Caki2 (cell line): Measurements from ENCODE around the gene MUSTN1. TPM values are rescaled to one million over a fixed set of nuclear protein-coding genes. Genes with fewer than 3 reads are reported as not detected.

Source experiments
- DNase-seq: peaks from one replicate; pipeline ENCODE4 v3.0.0-alpha.2; 2015; ENCODE audit warnings: low read depth
- in situ Hi-C: cut with HindIII; loops from 2 replicates; pipeline ENCODE4 v1.10.0; 2016; ENCODE audit warnings: low sequenced_read_pairs, low pct_unique_long_range_greater_than_20kb, mixed read lengths
- total RNA-seq: library from RNA; depleted of rRNA; stranded (reverse); fragments of >200 nt; shearing (Covaris generic); gene quantifications from 2 replicates; pipeline ENCODE4 v1.2.3, GENCODE V29; 2014; ENCODE audit warnings: low replicate concordance

The MUSTN1 gene
- total RNA-seq, 1 experiment from 2014 or later = not detected

DNA sequence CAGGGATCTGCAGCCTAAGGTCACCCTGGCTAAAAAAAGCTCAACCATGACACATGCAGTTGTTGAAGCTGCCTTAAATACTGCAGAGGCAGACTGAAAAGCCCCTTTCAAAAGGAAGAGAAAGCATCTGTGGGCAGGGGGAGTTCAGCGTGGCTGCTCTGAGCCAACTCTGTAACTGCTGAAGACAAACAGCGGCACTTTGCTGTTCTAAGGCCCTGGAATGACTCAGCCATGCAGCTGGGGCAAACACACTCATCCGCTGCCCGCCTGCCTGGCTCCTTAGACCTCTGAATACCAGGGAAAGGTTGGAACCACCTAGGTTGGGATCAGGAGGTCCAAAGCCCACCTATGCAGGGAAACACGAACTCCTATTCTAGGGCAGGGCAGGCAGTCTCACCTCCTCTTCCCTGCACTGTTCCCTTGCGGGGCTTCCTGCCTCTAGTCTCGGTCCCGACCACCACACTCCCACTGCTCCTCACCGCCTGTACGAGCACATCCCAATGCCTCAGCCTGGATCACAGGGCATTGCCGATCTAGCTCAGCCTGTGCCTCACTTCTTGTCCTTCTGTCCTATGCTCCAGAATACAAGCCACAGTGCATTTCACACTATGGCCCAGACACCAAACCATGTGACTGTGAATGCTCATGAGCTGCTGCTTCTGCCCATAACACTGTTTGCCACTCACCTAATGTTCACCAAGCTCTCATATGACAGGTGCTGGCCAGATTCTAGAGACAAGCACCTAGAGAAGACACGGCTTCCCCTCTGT lies 6.6 kb upstream of the MUSTN1 start:
- in situ Hi-C loops = no loop called here

GRCh38 chr3:52839892-52840545 lies 5.2 kb upstream of the MUSTN1 start:
- no peak for DNase-seq
- in situ Hi-C loops = no loop called here

More for the DNA sequence above, 6.6 kb upstream of the MUSTN1 start:
- DNase-seq = no peak

DNA sequence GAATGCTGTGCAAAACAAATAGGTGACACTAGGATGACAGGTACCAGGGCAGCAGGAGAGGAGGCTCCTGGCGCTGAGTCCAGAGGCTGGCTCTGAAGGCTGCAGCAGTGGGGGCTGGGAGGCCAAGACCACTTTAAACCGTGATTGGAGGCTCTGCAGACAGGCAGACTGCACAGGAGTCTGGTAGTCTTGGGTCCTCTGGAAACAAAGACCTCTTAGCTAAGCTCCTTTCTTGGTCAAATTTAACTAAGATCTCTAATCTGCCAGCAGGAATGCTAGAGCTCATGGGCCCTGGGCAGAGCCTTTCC lies 4.4 kb upstream of the MUSTN1 start:
- in situ Hi-C loops = no loop called here
- DNase-seq = no peak

DNA sequence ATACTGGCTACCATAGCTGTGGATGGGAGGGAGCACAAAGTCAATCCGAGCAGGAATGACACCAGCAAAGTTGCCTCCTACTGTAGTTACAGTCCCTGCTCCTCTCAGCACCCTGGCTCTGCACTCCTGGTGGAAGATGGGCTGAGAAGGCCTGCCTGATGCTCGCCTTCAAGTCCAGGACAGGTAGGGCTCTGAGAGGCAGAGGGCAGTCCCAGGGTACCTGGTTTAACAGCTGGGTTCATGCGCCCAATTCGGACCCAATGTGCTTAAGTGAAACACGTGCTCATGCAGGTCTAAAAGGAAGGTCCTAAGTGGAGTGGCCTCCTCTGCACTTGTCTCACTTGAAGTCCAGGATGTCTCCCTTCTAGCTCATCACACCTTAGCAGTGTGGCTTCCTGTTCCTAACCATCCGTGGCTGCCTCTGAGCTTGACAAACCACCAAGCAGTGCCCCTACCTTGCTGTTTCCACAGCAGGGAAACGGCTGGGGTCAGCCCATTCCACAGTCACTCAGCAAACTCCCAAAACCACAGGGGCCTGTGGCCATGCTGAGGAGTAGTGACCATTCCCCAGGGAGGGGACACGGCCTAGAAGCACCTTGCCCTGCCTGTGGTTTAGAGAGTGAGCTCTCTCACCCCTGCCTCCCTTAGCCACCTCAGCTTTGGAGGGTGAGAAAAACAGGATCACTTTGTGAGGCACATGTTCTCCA lies 3.9 kb upstream of the MUSTN1 start:
- DNase-seq = no peak
- in situ Hi-C loops = no loop called here

GRCh38 chr3:52836986-52837385 lies 2.2 kb upstream of the MUSTN1 start:
- in situ Hi-C loops = no loop called here
- DNase-seq = no peak

DNA sequence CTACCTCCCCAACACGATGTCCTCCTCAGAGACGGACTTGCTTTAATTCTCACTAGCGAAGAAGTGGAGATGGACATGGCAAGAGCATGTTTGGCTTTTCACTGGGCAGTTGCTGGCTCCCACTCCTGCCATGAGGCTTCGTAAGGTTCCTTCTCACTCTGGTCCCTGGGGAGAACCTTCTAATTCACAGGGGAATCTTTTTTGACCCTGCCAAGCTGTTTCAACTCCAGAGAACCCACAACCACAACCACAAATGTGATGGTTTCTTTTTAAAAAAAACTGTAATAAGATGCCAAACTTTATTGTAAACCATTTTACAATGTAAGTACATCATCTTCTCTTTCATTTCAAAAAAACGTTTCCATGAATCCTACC lies 1.6 kb upstream of the MUSTN1 start:
- DNase-seq = no peak
- in situ Hi-C loops = no loop called here

GRCh38 chr3:52835766-52836470 lies 1.1 kb upstream of the MUSTN1 start:
- no peak for DNase-seq
- in situ Hi-C loops = no loop called here

DNA sequence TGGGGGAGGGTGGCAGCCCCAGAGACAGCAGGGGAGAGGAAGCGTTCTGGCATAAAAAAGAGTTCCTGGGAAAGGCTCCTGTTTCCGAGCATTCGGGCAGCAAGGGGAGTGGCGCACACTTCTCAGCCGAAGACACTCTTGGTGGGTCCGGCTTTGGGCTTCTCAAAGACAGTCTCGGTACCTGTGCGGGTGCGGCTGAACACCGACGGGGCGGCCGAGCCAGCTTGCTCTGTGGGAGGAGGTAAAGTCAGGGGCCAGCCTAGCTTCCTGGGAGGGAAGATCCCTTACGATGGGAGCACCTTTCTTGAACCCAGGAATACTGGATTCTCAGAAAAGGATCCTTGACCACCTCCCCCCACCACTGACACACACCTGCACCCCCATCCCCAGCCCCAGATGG lies 1.6 kb downstream of the MUSTN1 start:
- in situ Hi-C loops = no loop called here
- no peak for DNase-seq

DNA sequence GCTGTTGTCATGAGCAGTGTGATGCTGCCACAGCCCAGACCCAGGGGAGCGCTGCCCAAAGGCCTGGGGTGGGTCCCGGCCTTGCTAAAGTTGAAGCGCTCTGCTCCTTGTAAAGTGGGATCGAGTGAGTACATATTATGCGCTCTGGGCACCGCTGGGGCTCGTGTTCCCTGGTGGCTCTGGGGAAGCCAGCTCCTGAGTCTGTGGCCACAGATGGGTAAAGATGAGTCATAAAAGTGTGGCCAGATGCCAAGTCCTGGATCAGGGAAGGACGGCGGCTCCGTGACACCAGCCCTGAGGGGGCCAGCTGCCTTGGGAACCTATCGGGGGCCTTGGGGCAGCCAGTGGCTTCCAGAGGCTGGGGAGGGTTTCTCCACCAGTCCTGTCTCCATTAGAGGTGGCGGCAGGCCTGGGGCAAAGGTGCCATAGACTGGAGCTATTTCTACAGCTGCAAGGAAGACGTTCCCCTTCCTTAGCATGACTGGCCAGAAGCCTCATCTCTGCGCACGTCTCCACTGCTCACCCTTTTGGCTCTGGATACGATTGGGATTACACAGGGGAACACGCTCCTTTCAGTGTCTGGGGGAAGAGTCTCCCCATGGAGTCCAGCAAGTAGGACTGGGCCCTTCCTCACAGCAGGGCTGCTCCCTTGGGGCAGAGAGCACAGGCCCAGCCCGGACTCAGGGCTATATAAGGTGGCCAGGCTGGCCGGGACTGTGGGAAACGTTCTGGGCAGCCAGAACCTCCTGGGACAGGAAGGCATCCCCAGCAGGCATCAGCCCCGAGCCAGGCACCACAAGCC lies 3.1 kb downstream of the MUSTN1 start:
- DNase-seq = peak; percentile 75
- in situ Hi-C loops = no loop called here

DNA sequence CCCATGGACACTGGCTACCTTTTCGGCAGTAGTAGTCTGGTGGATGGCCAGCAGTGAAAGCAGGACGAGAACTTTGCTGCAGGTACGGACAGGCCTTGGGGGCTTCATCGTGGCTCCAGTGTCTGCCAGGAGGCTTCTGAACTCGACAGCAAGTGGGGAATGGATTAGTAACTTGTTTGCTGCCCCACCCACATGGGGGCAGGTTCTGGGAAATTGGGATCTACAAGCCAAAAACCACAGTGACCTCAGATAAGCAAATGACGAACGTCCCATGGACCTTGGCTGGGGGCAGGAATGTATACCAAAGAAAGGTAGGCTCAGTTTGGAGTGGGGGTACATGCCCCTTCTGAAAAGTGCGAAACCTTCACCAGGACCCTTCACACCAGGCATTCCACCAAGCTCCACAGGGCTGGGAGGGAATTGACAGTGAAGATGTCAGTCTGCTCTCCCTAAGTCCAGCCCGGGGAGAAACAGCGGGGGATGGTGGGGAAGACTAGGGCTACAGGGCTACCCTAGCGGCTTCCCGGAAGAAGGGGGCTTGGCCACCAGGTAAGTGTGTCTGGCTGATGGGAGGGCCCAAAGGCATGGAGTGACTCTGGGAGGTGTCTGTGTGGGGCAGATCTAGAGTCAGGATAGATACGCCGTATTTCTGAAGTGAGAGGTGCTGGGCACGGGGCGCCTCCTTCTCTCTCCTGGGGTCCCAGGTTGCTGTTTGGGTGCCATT lies 4.1 kb downstream of the MUSTN1 start, which contains the start of gene ITIH4:
Gene ITIH4 (minus strand): TSS at position 138 of the 724 bp plus-strand sequence. CDS start 30 bp downstream, at position 108.
- in situ Hi-C loops = no loop called here
- DNase-seq = no peak

GRCh38 chr3:52829906-52830463 lies 4.8 kb downstream of the MUSTN1 start:
- in situ Hi-C loops = no loop called here
- DNase-seq = no peak

GRCh38 chr3:52829482-52829881 lies 5.3 kb downstream of the MUSTN1 start:
- DNase-seq = no peak
- in situ Hi-C loops = no loop called here

DNA sequence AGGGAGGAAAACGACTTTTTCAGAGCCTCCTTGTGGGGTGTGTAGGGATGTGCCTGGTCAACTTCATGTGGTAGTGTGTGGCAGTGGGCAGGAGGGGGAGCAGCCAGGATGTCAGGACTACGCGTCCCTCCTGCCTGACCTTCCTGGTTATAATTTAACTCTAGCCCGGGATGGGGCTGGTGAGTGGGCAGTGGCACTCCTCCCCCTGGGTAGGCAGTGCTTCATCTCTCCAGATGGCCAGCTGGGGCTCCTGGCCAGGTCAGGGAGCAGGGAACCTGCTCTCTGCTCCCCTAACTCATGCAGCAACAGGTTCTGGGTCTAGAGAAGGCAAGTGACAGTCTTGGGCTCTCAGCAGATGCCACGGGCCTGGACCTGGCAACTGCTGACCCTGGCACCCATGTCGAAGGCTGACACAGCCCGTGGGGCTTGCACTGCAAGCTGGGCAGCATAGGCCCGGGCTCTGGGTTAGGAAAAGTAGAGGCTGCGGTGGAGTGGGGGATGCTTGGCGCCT lies 6.9 kb downstream of the MUSTN1 start:
- DNase-seq = peak; percentile 54
- in situ Hi-C loops = no loop called here

DNA sequence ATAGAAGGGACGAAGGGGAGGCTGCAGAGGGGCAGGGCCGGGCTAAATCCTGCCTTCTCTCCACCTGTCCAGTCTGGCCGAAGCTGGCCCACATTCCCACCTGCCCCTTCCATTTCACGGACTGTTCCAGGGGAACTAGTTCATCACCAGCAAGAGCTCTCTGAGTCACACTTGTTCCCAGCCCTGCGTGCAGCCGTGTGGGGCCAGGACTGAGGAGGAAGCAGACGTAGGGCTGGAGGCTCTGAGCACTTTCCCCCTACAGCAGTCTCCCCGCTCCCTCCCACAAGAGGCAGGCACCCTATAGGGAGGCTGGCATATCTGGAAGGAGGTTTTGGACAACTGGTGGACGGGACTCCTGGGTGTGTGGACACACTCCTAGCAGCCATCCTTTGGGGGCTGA lies 7.4 kb downstream of the MUSTN1 start:
- in situ Hi-C loops = no loop called here

GRCh38 chr3:52824037-52824436 lies 10.8 kb downstream of the MUSTN1 start:
- in situ Hi-C loops = no loop called here
- no peak for DNase-seq

More for the DNA sequence above, 7.4 kb downstream of the MUSTN1 start:
- DNase-seq = no peak

GRCh38 chr3:52822363-52822762 lies 12.5 kb downstream of the MUSTN1 start:
- in situ Hi-C loops = no loop called here
- DNase-seq = no peak

GRCh38 chr3:52820736-52821135 lies 14.1 kb downstream of the MUSTN1 start:
- in situ Hi-C loops = no loop called here

More at GRCh38 chr3:52820736-52821135, 14.1 kb downstream of the MUSTN1 start:
- DNase-seq = no peak
